Stromal cell of bone marrow (primary cell): Measurements from ENCODE around the gene DDAH1.
"Not testable (repeated sequence)": the region's sequence is repeated elsewhere in the genome, so short reads cannot be mapped to it uniquely, and the experiment has no call there.

Experiments used
- DNase-seq: peaks from one replicate; pipeline ENCODE4 v3.0.0-alpha.2; 2012; ENCODE audit warnings: low read depth

The DDAH1 gene

DNA sequence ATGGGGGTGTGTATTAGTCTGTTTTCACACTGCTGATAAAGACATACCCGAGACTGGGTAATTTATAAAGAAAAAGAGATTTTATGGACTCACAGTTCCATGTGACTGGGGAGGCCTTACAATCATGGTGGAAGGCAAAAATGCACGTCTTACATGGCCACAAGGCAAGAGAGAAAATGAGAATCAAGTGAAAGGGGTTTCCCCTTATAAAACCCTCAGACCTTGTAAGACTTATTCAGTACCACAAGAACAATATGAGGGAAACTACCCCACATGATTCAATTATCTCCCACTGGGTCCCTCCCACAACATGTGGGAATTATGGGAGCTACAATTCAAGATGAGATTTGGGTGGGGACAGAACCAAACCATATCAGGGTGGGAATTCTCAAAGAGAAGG lies 5.2 kb upstream of the DDAH1 start:
- DNase-seq, result not testable (repeated sequence)

DNA sequence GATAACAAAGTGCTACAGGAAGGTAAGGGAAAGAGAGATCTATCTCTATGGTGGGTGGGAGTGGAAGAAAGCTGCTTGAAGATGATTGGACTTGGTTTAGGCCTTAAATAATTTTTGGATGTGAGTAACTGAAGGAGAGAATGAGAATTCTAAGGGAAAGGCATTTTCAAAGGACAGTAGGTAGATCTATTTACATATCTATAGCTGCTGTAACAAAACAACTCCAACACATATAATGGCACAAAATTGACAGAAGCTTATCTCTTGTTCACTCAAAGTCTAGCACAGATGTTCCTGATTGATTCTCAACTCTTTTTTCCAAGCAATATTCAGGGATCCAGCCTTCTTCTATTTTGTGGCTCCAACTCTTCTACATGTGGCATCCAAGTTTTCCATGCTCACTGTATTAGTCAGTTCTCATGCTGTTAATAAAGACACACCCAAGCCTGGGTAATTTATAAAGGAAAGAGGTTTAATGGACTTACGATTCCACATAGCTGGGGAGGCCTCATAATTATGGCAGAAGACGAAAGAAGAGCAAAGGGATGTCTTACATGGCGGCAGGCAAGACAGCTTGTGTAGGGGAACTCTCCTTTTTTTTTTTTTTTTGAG lies 3.1 kb upstream of the DDAH1 start:
- no peak for DNase-seq

DNA sequence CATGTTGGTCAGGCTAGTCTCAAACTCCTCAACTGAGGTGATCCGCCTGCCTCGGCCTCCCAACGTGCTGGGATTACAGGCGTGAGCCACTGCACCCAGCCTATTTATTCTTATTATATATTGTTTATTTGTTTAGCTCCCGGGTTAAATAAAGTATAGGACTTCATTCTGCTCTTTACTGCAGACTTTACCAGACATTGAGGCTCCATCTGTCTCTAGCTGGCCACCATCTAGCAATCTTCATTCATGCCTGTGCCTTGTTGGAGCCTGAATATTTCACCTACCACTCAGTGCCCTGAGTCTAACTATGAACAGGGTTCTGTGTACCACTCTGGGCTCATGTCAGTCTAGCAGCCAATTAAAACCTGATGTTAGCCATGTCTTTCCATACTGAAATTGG lies 2.1 kb upstream of the DDAH1 start:
- no peak for DNase-seq

DNA sequence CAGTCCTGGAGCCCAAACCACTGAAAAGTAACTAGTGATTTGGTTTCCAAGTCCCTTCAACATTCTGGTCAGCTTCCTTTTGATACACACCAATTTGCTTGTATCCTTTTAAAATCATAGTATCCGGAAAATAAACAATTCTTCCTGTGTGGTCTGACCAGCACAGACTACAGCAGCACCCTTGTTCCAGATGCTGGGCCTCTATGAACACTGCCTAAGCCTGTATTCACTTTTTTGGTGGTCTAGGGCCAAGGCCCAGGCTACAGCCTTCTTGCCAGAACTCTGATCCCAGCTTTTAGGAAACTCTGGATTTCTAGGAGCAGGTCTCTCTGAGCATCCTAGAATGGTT lies 801 bp upstream of the DDAH1 start:
- no peak for DNase-seq

DNA sequence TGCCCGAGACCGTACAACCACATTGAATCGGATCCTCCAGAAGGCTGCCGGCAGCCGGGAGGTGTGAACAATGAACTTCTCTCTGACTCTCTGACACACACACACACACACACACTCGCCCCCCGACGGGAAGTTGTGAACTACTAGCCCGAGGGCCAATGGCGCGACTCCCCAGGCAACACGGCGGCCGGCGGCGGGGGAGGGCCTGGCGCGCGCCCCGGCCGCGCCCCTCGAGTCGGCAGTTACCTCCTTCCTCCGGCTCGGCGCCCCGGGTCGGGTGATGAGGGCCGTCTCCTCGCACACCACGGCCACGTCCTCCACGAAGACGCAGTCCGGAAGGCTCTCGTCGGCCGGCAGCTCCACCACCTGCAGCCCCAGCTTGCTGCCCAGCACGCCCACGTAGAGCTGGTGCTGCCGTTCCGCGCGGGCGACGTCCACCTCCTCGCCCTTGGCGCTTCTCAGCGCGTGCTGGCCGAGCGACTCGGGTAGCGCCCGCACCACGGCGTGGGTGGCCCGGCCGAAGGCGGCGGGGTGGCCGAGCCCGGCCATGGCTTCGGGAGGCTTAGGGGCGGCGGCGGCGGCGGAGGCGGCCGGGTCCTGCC lies 361 bp downstream of the DDAH1 start:
- peak; percentile 47 for DNase-seq

DNA sequence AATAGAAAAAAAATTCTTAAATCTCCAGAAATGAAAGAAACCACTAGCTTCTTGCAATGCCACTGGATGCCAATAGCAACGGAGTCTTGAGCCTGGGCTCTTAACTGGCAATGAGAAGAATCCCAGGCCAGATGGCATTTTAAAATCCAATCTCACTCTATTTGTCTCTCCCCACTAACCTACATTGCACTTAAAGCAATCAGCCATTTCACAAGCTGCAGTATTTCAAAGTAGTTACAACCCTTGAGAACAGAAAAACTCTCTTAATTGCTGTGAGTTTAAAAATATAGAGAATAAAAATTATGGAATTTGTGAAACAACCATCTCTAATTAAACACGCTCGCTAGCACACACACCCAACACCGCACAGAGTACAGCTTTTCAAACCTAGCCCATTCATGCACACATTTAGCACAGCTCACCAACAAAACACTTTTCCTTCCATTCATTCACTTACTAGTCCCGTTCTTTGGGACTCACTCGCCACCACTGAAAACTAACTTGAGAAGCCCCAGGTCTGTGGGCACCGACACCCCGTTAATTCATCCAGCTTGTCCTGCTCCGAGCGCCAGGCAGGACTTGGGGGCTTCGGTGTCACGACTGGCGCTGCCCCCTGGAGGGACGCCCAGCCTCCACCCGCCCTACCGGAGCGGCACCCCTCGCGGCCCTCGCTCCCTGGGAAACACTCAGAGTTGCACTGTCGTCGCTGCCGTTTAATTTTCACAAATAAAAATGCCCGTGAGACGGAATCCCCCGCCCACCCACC lies 1.0 kb downstream of the DDAH1 start:
- DNase-seq, result no peak

DNA sequence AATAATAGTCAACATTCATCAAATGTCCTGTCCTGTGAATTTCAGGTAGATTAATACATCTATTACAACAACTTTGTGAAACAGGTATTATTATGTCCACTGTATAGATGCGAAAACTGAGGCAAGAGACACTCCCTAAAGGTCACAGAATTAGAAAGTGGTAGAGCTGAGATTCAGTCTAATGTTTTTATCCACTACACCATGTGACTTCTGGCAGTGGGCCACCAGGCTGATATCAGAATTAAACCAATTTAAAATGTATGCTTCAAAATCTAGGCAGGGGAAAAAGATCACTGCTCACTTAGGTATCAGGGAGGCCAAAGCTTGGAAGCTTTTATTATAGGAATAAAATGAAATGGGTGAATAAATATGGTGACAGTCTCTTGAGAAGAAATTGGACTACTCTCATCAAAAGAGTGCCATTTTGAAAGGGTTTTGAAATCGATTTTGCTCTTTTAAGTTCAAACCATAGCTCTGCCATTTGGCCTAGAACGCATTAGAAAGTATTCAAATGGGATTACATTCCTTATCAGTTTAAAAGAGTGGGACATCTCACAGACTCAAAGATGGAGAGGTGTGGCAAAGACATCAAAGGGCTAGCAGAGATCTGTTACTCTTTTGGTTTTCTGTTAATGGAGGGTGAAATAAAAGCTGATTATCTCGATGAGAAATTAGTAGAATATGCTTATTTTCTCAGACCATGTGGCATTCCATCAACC lies 1.9 kb downstream of the DDAH1 start:
- no peak for DNase-seq

DNA sequence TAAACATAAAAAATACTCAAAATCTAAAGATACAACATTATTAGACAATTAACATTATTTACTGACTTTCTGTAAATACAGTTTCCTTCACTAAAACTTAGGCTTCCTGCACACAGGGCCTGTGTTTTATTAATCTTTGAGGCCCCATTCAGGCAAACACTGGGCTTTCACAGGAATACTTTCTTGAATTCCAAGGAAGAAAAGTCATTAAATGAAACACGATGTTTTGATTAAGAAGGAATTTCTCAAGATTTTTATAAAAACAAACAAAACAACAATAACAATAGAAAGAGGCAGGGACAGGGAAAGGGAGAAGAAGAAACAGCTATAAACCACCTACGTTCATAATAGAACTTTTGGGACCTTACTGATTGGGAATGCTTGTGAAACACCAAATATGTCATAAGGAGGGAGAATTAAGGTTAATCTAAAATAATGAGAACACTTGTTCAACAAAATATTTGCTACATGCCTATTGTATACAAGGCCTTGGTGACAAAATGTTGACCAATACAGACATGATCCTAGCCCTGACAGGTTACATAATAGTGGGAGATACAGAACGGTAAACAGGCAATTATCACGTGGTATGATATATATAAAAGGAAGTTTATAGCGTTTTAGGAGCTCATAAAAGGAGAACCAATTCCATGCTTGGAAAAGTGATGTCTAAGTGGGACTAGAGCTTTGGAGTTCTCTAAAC lies 3.6 kb downstream of the DDAH1 start:
- no peak for DNase-seq

DNA sequence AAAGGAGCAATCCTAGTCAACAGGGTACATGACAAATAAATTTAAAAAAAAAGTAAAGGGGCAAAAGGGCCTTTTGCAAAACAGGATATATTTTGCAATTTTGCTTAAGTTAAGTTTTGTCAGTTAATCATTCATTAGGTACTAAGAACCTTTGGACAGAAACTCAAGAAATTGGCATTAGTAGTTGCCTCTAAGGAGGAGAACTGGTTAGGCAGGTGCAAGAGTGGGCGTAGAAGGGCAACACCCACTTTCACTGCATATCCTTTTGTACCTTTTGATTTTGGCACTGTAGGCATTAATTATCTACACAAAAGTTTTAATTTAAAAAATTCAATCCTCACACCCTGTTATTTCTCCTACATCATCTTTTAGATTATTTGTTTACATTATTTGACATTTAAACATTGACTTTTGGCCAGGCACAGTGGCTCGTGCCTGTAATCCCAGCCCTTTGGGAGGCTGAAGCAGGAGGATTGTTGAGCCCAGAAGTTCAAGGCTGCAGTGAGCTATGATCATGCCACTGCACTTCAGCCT lies 4.3 kb downstream of the DDAH1 start:
- DNase-seq, result no peak

DNA sequence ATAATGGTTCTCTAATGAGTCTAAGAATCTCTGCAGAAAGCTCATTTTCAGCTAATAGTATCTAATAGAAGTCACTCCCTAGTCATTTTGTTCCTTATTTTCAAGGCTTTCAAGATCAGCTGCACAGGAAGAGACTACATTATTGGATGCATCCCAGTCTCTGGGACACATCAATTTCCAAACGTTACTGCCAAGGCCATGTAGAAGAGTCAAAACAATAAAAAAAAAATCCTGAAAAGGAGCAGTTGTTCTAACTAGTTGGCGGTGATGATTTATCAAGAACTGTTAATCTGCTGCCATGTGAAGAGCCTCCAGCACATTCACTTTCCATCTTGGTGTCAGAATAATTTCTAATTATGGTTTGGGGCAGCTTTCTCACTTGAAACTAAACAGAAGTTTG lies 5.7 kb downstream of the DDAH1 start:
- no peak for DNase-seq

DNA sequence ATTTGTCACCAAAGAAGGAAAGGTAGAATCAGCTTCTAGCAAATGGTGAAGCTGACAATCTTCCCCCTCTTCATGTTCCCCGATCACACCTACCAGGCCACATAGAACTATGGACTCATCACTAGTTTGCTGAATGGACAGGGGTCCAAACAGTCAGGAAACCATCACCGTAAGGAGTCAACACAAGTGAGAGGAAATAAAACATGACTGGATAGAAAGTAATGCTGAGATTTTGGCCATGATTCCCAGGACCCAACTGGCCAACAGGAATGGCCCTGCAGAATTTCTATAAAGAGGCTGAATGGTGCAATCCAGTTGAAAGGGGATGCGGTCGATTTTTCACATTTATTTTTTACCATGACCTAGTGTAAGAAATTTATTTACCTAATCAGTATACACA lies 10.7 kb downstream of the DDAH1 start:
- no peak for DNase-seq

DNA sequence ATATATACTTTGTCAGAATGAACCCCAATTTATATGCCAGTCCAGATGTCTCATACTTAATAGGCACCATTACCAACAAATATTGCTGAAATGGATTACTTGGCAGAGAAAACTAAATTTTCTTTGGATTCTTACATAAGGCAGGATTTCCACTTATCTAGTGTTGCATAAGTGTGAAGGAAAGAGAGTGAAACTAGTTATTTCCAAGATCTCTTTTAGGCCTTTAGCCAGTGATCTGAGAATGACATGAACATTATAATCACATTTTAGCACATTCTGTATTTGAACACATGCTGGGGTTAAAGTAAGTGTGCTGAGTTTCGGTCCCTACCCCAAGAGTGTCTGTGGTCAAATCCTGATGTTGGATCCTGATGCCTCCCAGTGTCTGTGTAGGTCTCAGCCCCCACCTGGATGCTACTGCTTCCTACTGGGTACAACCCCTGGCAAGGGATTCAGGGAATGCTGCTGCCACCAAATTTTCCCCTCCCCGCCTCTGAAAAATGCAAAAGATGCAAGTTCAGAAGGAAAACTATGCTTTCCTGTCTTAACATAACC lies 11.2 kb downstream of the DDAH1 start:
- no peak for DNase-seq

DNA sequence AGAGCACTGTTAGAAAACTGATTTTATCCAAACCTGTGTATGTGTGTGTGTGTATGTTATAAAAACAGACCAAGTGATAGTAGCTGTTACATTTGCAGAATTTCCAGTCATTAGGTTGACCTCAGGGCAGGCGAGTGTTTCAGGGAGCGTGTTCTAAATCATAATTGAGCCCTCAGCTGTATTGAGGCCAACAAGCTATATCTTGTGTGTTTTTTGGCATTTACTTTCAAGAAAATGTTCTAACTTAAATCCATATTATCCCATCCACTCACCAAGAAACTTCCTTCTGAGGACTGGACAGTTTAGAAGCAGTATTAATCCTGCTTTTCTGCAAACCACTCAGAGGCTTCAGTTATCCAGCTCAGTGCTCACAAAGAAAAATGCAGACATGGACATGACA lies 12.0 kb downstream of the DDAH1 start:
- no peak for DNase-seq

DNA sequence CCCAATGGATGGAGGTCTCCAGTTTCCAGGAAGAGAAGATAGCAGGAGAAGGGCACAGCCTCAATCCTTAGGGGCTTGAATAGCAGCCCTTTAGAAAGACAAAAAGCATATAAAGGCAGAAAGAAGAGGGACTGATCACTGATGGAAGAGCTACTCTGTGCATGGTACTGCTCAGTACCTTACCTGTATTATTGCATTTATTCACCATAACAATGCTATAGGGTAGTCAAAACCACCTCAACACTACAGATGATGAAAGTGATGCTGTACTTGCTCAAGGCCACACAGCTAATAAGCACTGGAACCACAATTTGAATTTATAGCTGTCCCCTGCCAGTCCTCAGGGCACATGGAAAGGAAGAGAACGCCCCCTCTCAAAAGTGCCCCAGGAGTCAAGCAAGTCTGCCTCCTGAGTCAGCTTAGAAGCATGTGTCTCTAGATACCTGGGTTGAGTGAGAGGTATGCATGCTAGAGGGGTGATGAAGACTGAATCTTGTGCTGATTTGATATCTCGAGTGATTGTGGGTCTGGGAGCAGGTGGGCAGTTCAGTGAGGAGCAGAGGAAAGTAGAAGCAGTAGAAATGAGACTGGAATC lies 13.6 kb downstream of the DDAH1 start:
- DNase-seq, result no peak

DNA sequence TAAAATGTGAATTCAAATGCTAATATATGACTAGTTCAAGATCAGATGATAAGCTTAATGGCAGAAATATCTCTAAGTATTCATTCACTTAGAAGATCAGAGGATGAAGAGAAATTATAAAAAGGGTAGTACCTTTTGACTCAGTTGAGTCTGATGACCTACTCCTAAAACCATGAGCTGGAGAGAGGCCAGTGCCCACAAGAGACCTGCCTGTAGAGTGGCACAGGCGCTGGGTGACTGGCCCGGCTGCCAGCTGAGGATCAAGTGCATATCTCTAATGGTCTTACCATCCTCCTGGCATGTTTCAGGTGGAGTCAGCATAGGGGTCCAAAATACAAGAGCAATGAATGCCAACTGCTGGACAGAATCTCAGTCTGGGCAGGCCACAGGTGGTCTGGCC lies 14.1 kb downstream of the DDAH1 start:
- no peak for DNase-seq

DNA sequence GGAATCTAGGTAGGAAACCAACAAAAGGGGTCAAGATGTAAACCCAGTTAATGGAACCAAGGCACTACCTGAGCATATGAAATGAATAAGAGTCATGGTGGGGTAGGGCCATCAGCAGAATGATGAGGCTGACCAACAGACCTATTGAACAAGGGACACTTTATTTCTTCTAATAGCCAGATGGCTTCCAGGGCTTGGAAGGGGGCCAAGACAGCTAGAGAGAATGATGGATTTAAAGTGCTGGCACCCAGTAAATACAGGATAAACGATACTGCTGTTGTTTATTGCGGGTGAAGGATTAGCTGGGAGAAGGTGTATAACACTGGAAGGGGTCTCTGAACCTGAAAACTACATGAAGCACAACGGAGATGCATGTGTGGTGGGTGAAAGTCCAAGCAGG lies 15.6 kb downstream of the DDAH1 start:
- DNase-seq, result no peak

DNA sequence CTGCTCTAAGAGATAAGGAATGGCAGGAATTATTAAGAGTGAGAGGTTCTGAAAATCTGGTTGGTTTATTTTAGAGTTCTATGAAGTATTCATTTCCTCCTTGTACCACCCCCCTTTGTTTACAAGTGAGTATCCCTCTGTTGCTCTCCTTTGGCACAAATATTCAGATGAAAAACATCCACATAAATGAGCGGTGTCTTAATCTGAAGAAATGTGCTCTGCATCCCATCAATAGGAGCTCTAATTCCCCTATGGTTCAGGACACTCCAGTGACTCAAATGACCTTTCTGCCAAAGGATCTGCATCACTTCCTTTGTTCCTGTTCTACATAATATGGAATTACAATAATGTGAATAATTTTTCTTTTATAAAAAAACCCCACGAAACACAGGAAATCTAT lies 16.6 kb downstream of the DDAH1 start:
- no peak for DNase-seq

DNA sequence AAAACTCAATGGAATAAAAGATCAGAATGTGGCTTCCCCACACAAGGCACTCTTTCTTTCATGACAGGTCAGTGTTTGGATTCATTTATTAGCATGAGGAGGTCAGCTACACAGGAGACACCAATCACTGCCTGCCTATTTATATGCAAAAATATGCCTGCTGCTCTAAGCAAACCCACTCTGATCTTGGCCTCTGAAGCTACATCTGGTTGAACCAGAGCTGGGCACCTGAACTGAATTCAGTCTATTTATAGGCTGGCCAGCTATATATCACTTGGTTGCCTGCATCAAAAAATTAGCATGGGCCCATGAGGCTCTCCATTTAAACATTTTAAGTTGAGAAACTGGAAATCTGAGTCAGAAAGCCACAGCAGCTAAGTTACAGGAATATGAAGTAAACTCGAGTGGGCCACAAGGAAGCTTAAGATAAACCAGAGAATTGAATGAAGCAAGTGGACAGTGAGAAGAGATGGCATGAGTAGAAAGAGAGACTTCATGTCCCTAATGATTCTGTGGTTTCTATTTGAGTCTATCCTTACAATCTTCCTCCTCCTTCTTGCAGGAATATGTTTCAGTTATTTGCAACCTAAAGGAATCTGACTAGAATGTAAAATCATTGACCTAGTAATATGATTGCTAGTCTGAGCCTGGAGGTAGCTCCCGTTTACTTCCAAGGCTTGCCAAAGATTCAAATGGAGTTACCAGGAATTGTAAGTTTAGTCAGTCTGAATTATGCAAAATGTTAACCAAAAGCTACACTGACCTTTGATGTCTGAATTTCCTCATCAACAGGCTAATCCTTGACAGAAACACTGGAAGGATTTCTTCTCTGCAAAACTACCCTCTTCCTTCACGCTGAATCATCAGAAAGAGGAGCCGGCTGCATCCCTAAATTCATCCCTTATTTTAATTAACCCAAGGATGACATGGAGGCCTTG lies 17.7 kb downstream of the DDAH1 start:
- no peak for DNase-seq

DNA sequence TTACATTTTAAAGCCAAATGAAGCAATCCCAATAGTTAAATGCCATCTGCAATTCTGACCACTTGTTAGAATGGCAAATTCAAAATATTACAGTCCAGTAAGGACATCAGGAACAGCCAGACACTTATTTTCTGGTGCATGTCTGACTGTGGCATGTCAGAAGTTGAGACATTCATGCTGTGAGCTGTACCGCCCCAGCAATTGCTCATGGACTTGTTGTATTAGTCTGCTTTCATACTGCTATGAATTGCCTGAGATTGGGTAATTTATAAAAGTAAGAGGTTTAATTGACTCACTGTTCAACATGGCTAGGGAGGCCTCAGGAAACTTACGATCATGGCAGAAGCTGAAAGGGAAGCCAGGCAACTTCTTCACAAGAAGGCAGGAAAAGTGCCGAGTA lies 19.1 kb downstream of the DDAH1 start:
- DNase-seq, result no peak

DNA sequence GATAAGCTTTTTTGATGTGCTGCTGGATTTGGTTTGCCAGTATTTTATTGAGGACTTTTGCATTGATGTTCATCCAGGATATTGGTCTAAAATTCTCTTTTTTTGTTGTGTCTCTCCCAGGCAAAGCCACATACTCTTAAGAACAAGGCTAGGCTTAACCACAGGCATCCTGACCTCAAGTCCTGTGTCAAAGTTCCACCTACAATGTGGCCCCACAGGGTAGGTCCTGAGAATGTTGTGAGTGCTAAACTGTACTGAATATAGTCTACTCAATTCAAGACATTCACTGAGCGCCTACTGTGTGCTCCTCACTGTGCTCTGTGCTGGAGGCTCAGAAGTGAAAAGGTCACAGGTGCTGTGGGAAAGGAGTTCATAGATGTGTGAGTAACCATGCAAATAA lies 20.6 kb downstream of the DDAH1 start:
- no peak for DNase-seq
